Subcutaneous abdominal adipose tissue (tissue), 5 donors: ENCODE data around the gene CACNB1.
"Not testable (repeated sequence)": the region's sequence is repeated elsewhere in the genome, so short reads cannot be mapped to it uniquely, and the experiment has no call there.

ENCODE experiments used
- H3K27ac ChIP-seq: one replicate; pipeline ENCODE4 v1.7.0; 2013; ENCODE audit warnings: low read depth, mild to moderate bottlenecking, inconsistent platforms, low read length, moderate library complexity
- H3K27me3 ChIP-seq, 5 donors: one replicate each; pipeline ENCODE4 v1.7.0; 2013; ENCODE audit warnings: low read length in 5 of 5, inconsistent platforms in 1 of 5; ENCODE audit not compliant: control insufficient read depth in 5 of 5, insufficient read depth in 4 of 5
- H3K36me3 ChIP-seq, 5 donors: one replicate each; pipeline ENCODE4 v1.7.0; 2013; ENCODE audit warnings: low read length in 5 of 5; ENCODE audit not compliant: control insufficient read depth in 5 of 5, insufficient read depth in 5 of 5
- H3K4me1 ChIP-seq, 5 donors: one replicate each; pipeline ENCODE4 v1.7.0; 2013; ENCODE audit warnings: low read length in 5 of 5, mild to moderate bottlenecking in 3 of 5, moderate library complexity in 1 of 5; ENCODE audit not compliant: control insufficient read depth in 5 of 5, insufficient read depth in 5 of 5
- H3K4me3 ChIP-seq, 5 donors: one replicate each; pipeline ENCODE4 v1.7.0; 2013; ENCODE audit warnings: low read length in 5 of 5, low read depth in 1 of 5
- H3K9ac ChIP-seq, 5 donors: one replicate each; pipeline ENCODE4 v1.7.0; 2013; ENCODE audit warnings: low read length in 5 of 5, mild to moderate bottlenecking in 4 of 5, moderate library complexity in 3 of 5
- H3K9me3 ChIP-seq, 5 donors: one replicate each; pipeline ENCODE4 v1.7.0; 2013; ENCODE audit warnings: low read length in 5 of 5; ENCODE audit not compliant: control insufficient read depth in 5 of 5
- donor health status: healthy.
- donor health status: healthy.
- donor health status: healthy.
- donor health status: healthy.
- donor health status: healthy.

Gene CACNB1

GRCh38 chr17:39170109-39170508 lies 27.4 kb downstream of the CACNB1 start:
- Histone ChIP-seq H3K9ac (no peak overlapping the region), H3K27me3 (peaks cover 0 to 6% (median 0%) of the 10 kb centered on the region in 5 donors)

GRCh38 chr17:39169518-39169917 lies 28.0 kb downstream of the CACNB1 start:
- no peaks in the 10 kb centered on the region for H3K9me3 ChIP-seq
- no peaks in the 10 kb centered on the region for H3K36me3 ChIP-seq
- H3K27ac ChIP-seq, result no peak overlapping the region
- H3K27me3 ChIP-seq, result peaks cover 0 to 8% (median 0%) of the 10 kb centered on the region in 5 donors
- H3K4me3 ChIP-seq, result no peak overlapping the region
- no peak overlapping the region for H3K9ac ChIP-seq
- H3K4me1 ChIP-seq, result peaks cover 0 to 36% (median 21%) of the 10 kb centered on the region in 5 donors

More at GRCh38 chr17:39170109-39170508, 27.4 kb downstream of the CACNB1 start:
- Histone ChIP-seq H3K9me3 (no peaks in the 10 kb centered on the region), H3K27ac (no peak overlapping the region), H3K4me3 (no peak overlapping the region), H3K36me3 (no peaks in the 10 kb centered on the region), H3K4me1 (peaks cover 0 to 35% (median 18%) of the 10 kb centered on the region in 5 donors)

- H3K9ac ChIP-seq, result no peak overlapping the region
- no peaks in the 10 kb centered on the region for H3K36me3 ChIP-seq
- H3K27me3 ChIP-seq, result peaks cover 0 to 8% (median 0%) of the 10 kb centered on the region in 5 donors
- no peaks in the 10 kb centered on the region for H3K9me3 ChIP-seq
- H3K4me1 ChIP-seq, result peaks cover 0 to 36% (median 22%) of the 10 kb centered on the region in 5 donors
- no peak overlapping the region for H3K27ac ChIP-seq
- H3K4me3 ChIP-seq, result no peak overlapping the region
These were observed 28.4 kb downstream of the CACNB1 start for GRCh38 chr17:39169101-39169500.

- peaks cover 0 to 39% (median 25%) of the 10 kb centered on the region in 5 donors for H3K4me1 ChIP-seq
- not testable (repeated sequence) for H3K9ac ChIP-seq, H3K27ac ChIP-seq, H3K36me3 ChIP-seq, H3K4me3 ChIP-seq, H3K9me3 ChIP-seq, H3K27me3 ChIP-seq
These were observed 29.0 kb downstream of the CACNB1 start for GRCh38 chr17:39168503-39168902.

GRCh38 chr17:39167476-39167875 lies 30.0 kb downstream of the CACNB1 start:
- peaks cover 0 to 2% (median 0%) of the 10 kb centered on the region in 5 donors for H3K27me3 ChIP-seq
- no peak overlapping the region for H3K27ac ChIP-seq
- H3K36me3 ChIP-seq, result no peaks in the 10 kb centered on the region
- H3K4me3 ChIP-seq, result no peak overlapping the region
- H3K9me3 ChIP-seq, result no peaks in the 10 kb centered on the region
- no peak overlapping the region for H3K9ac ChIP-seq
- H3K4me1 ChIP-seq, result peaks cover 0 to 39% (median 25%) of the 10 kb centered on the region in 5 donors

GRCh38 chr17:39166437-39167335 lies 30.8 kb downstream of the CACNB1 start:
- Histone ChIP-seq H3K27ac (no peak overlapping the region), H3K9ac (no peak overlapping the region), H3K4me3 (peak overlapping the region in 1 of 5 donors; percentile 82), H3K27me3 (peaks cover 0 to 2% (median 0%) of the 10 kb centered on the region in 5 donors), H3K9me3 (no peaks in the 10 kb centered on the region), H3K4me1 (peaks cover 0 to 40% (median 25%) of the 10 kb centered on the region in 5 donors), H3K36me3 (no peaks in the 10 kb centered on the region)

GRCh38 chr17:39165841-39166349 lies 31.6 kb downstream of the CACNB1 start, which contains the start of gene ARL5C:
Gene ARL5C (minus strand): TSS chr17:39166161. CDS start chr17:39165760, 401 bp downstream.
- no peak within 1 kb of the TSS for H3K27ac ChIP-seq
- H3K36me3 ChIP-seq, result no peaks in the 10 kb centered on the region
- peak within 1 kb of the TSS; percentile 70 to 87 (median 76) for H3K4me3 ChIP-seq
- H3K27me3 ChIP-seq, result peaks cover 0 to 2% (median 0%) of the 10 kb centered on the region in 5 donors
- H3K4me1 ChIP-seq, result peaks cover 0 to 46% (median 25%) of the 10 kb centered on the region in 5 donors
- H3K9me3 ChIP-seq, result no peaks in the 10 kb centered on the region
- peak within 1 kb of the TSS in 4 of 5 donors; percentile 4 to 78 (median 58) for H3K9ac ChIP-seq

- Histone ChIP-seq H3K4me1 (peaks cover 0 to 46% (median 25%) of the 10 kb centered on the region in 5 donors), H3K4me3 (peak overlapping the region; percentile 70 to 87 (median 76)), H3K9me3 (no peaks in the 10 kb centered on the region), H3K9ac (peak overlapping the region in 4 of 5 donors; percentile 4 to 78 (median 58)), H3K27me3 (peaks cover 0 to 2% (median 0%) of the 10 kb centered on the region in 5 donors), H3K27ac (no peak overlapping the region), H3K36me3 (no peaks in the 10 kb centered on the region)
These were observed 32.2 kb downstream of the CACNB1 start for GRCh38 chr17:39165178-39165840.

- Histone ChIP-seq H3K27ac (no peak overlapping the region), H3K9ac (peak overlapping the region in 4 of 5 donors; percentile 4 to 78 (median 58)), H3K36me3 (no peaks in the 10 kb centered on the region), H3K4me3 (peak overlapping the region; percentile 70 to 87 (median 76)), H3K27me3 (peaks cover 0 to 2% (median 0%) of the 10 kb centered on the region in 5 donors), H3K9me3 (no peaks in the 10 kb centered on the region), H3K4me1 (peaks cover 0 to 44% (median 25%) of the 10 kb centered on the region in 5 donors)
These were observed 32.8 kb downstream of the CACNB1 start for GRCh38 chr17:39164675-39165143.
